ENCODE data around the gene CNTNAP2. TPM values are rescaled to one million over a fixed set of nuclear protein-coding genes. Genes with fewer than 3 reads are reported as not detected.
A peak's percentile ranks its signal among the peaks of the same experiment; 100 is the strongest.

The CNTNAP2 gene
- total and polyA plus RNA-seq, 3 donors from 2014 or later, result 4.3 to 6.1 (median 4.4) TPM

DNA sequence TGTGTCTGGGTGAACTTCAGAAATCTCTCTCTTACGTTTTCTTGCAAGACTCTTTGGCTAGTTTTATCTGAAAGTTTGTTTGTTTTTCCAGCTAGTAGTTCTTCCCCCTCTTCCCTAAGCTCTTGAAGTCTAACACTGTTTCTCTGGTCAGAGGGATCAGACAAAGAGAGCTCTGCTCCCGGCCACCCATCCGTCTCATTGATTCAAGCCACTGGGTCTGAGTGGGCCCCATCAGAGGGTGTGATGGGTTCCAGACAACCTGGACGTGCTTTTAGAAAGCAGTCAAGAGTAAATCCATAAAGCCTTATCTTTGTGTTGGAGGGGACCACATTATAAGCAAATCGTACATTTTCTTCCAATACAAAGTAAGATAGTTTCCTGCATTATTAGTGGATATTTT, 2231.4 kb downstream of the CNTNAP2 start:
- Histone ChIP-seq H3K27ac (no peak overlapping the region), H3K4me1 (no peaks in the 10 kb centered on the region), H3K9me3 (no peaks in the 10 kb centered on the region), H3K36me3 (ENCODE audit: low read depth, missing control alignments) (no peaks in the 10 kb centered on the region), H3K4me3 (no peak overlapping the region), H3K27me3 (no peaks in the 10 kb centered on the region)
- no peak for TF ChIP-seq POLR2A (IDR thresholded peaks at IDR 0.05)
- TF ChIP-seq, protein P1, sequence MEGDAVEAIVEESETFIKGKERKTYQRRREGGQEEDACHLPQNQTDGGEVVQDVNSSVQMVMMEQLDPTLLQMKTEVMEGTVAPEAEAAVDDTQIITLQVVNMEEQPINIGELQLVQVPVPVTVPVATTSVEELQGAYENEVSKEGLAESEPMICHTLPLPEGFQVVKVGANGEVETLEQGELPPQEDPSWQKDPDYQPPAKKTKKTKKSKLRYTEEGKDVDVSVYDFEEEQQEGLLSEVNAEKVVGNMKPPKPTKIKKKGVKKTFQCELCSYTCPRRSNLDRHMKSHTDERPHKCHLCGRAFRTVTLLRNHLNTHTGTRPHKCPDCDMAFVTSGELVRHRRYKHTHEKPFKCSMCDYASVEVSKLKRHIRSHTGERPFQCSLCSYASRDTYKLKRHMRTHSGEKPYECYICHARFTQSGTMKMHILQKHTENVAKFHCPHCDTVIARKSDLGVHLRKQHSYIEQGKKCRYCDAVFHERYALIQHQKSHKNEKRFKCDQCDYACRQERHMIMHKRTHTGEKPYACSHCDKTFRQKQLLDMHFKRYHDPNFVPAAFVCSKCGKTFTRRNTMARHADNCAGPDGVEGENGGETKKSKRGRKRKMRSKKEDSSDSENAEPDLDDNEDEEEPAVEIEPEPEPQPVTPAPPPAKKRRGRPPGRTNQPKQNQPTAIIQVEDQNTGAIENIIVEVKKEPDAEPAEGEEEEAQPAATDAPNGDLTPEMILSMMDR (IDR thresholded peaks at IDR 0.05), result no peak
- intact Hi-C loops (cut with DNase I; ENCODE audit: low total_unique reads), result no loop called here
- DNase-seq, result no peak
- WGBS, 2 donors, result 48 to 56% methylated on average over 5 of the region's 5 CpGs

DNA sequence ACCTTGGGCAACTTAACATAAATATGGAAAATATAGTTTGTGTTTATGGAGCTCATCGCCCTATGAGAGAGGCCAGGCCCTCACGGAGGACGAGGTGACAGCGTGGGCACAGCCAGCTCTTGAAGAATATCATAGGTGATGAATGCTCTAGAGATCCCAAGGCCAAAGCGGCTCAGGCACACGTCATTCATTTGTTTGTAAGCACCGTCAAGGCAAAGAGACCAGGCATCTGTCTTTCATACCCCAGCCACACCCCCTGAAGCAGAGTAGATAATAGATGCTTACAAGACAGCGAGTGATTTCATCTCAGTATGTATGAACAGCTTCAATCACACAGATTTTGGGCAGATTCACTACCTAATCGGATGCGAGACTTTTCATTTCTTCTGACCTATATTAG, 2231.9 kb downstream of the CNTNAP2 start:
- intact Hi-C loops (cut with DNase I; ENCODE audit: low total_unique reads), result no loop called here
- no peaks in the 10 kb centered on the region for H3K27me3 ChIP-seq
- H3K4me3 ChIP-seq, result no peak overlapping the region
- H3K9me3 ChIP-seq, result no peaks in the 10 kb centered on the region
- no peaks in the 10 kb centered on the region for H3K36me3 ChIP-seq (ENCODE audit: low read depth, missing control alignments)
- TF ChIP-seq, protein P1 (IDR thresholded peaks at IDR 0.05), result no peak
- TF ChIP-seq POLR2A (IDR thresholded peaks at IDR 0.05), result no peak
- WGBS, 2 donors, result 80 to 97% methylated on average over 9 to 10 of the region's 10 CpGs
- no peak for DNase-seq
- no peaks in the 10 kb centered on the region for H3K4me1 ChIP-seq
- H3K27ac ChIP-seq, result no peak overlapping the region

DNA sequence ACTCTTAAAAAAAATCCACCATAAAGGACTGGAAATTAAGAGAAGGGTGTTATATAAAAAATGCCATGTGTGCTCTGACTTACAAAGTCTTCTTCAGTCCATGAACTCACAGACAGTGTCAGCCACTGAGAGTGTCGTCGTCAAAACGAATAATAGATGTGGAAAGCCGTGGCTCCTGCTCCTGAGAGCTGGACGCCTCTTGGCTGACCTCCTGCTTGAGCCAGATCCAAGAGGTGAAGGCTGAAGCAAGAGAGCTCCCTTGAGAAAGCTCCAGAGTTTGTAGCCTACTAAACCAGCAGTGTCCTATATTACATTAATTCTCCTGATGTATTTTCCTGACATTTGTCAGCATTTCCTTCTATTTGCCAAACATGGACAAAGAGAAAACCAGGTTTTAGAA, 2239.7 kb downstream of the CNTNAP2 start:
- intact Hi-C loops (cut with DNase I; ENCODE audit: low total_unique reads), result no loop called here
- H3K4me1 ChIP-seq, result no peaks in the 10 kb centered on the region
- TF ChIP-seq, protein P1 (IDR thresholded peaks at IDR 0.05), result no peak
- TF ChIP-seq POLR2A (IDR thresholded peaks at IDR 0.05), result no peak
- peak; percentile 50 for DNase-seq
- no peak overlapping the region for H3K27ac ChIP-seq
- no peaks in the 10 kb centered on the region for H3K36me3 ChIP-seq (ENCODE audit: low read depth, missing control alignments)
- WGBS, 2 donors, result 47 to 51% methylated on average over 5 of the region's 5 CpGs
- no peaks in the 10 kb centered on the region for H3K27me3 ChIP-seq
- H3K4me3 ChIP-seq, result no peak overlapping the region
- H3K9me3 ChIP-seq, result no peaks in the 10 kb centered on the region

DNA sequence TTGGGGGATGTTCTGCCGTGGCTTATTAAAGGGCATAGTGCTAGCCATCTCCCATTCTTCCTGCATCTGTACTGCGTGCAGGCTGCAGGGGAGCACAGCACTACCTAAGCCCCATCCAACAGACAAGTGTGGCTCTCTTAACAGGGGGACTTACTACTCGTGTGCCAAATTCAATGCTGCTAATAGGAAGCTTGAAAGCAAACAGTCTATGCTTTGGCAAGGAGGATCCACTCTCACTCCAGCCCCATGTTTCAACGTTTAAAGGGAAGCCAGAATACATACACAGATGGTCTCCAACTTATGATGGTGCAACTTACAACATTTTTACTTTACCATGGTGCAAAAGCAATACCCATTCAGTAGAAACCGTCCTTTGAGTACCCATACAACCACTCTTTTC, 2245.9 kb downstream of the CNTNAP2 start:
- no peaks in the 10 kb centered on the region for H3K36me3 ChIP-seq (ENCODE audit: low read depth, missing control alignments)
- no peak overlapping the region for H3K4me3 ChIP-seq
- H3K4me1 ChIP-seq, result no peaks in the 10 kb centered on the region
- H3K27me3 ChIP-seq, result no peaks in the 10 kb centered on the region
- no peak for DNase-seq
- intact Hi-C loops (cut with DNase I; ENCODE audit: low total_unique reads), result no loop called here
- H3K9me3 ChIP-seq, result no peaks in the 10 kb centered on the region
- no peak overlapping the region for H3K27ac ChIP-seq
- WGBS, 2 donors, result 82 to 84% methylated on average over 5 of the region's 5 CpGs
- TF ChIP-seq, protein P1 (IDR thresholded peaks at IDR 0.05), result no peak
- no peak for TF ChIP-seq POLR2A (IDR thresholded peaks at IDR 0.05)

DNA sequence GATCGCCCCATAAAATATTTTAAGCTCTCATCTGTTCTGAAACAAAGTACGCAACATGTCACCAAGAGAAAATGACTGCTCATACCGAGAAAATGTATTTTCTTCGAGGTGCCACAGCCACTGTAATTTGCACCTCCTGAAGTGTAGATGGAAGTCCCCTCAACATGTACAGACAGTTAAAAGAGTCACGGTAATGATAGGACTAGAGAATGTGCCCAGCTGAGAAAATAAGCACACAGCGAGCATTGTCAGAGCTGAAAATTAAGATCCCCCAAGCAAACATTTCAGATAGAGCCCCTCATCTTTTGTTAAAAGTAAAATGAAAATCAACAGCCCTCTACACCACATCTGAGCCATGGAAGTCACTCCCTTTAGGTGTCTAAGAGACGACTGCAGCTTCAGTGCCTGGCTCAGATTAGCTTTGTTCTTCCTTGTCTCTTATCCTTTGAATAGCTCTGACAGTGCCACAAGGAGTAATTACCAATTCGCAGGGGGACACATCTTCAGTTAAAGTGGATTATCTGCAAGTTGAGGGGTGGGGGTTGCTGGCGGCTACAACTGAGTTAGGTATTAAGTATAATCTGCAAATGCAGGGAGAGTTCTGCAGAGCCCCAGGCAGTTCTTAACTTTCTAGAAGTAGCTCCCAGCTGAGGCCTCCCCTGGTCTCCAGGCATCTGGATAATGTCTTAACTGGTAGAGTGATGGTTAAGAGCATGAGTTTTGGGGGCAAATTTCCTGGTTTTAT, 2251.3 kb downstream of the CNTNAP2 start:
- H3K4me1 ChIP-seq, result no peaks in the 10 kb centered on the region
- 86 to 92% methylated on average over 8 to 9 of the region's 9 CpGs for WGBS, 2 donors
- no peaks in the 10 kb centered on the region for H3K9me3 ChIP-seq
- no peaks in the 10 kb centered on the region for H3K27me3 ChIP-seq
- H3K4me3 ChIP-seq, result no peak overlapping the region
- H3K36me3 ChIP-seq (ENCODE audit: low read depth, missing control alignments), result no peaks in the 10 kb centered on the region
- no peak for TF ChIP-seq POLR2A (IDR thresholded peaks at IDR 0.05)
- TF ChIP-seq, protein P1 (IDR thresholded peaks at IDR 0.05), result no peak
- DNase-seq, result no peak
- intact Hi-C loops (cut with DNase I; ENCODE audit: low total_unique reads), result no loop called here
- no peak overlapping the region for H3K27ac ChIP-seq

All from testis (tissue), 3 donors.